Mesendoderm (in vitro differentiated cells): Measurements from ENCODE around the gene ZCCHC2.

Experiments
- DNase-seq: peaks from one replicate; pipeline ENCODE4 v3.0.0; 2013
- H2AK5ac ChIP-seq: 2 replicates; pipeline ENCODE4 v1.6.1; 2013; ENCODE audit warnings: low read length, inconsistent platforms
- H2BK120ac ChIP-seq: 2 replicates; pipeline ENCODE4 v1.6.1; 2013; ENCODE audit warnings: low read depth, mild to moderate bottlenecking, low read length, moderate library complexity, mixed read lengths
- H2BK15ac ChIP-seq: replicated peaks from 2 replicates; pipeline ENCODE4 v1.6.1; 2013; ENCODE audit warnings: low read depth, mild to moderate bottlenecking, moderate library complexity
- H2BK5ac ChIP-seq: 2 replicates; pipeline ENCODE4 v1.6.1; 2013; ENCODE audit warnings: low read length, inconsistent platforms
- H3K18ac ChIP-seq: 2 replicates; pipeline ENCODE4 v1.6.1; 2013; ENCODE audit warnings: mild to moderate bottlenecking, low read length, mixed read lengths
- H3K23ac ChIP-seq: one replicate; pipeline ENCODE4 v1.6.1; 2013; ENCODE audit warnings: low read length
- H3K27ac ChIP-seq: 2 replicates; pipeline ENCODE4 v1.5.1; 2013; ENCODE audit warnings: low read depth, mild to moderate bottlenecking, inconsistent platforms, low read length, moderate library complexity
- H3K27me3 ChIP-seq: 2 replicates; pipeline ENCODE4 v1.6.1; 2013; ENCODE audit warnings: low read length, control low read depth, mild to moderate bottlenecking, inconsistent platforms; ENCODE audit not compliant: insufficient read depth, poor library complexity
- H3K36me3 ChIP-seq: 2 replicates; pipeline ENCODE4 v1.6.1; 2013; ENCODE audit warnings: low read length, inconsistent platforms; ENCODE audit not compliant: control insufficient read depth, insufficient read depth
- H3K4ac ChIP-seq: one replicate; pipeline ENCODE4 v1.6.1; 2013; ENCODE audit warnings: low read depth, mild to moderate bottlenecking, low read length, moderate library complexity
- H3K4me1 ChIP-seq: 2 replicates; pipeline ENCODE4 v1.6.1; 2013; ENCODE audit warnings: low read depth, low read length, inconsistent platforms; ENCODE audit not compliant: control insufficient read depth
- H3K4me2 ChIP-seq: 2 replicates; pipeline ENCODE4 v1.6.1; 2013; ENCODE audit warnings: low read length
- H3K4me3 ChIP-seq: 2 replicates; pipeline ENCODE4 v1.5.1; 2013; ENCODE audit warnings: mild to moderate bottlenecking, low read length
- H3K56ac ChIP-seq: one replicate; pipeline ENCODE4 v1.6.1; 2013; ENCODE audit warnings: low read length
- H3K79me1 ChIP-seq: 2 replicates; pipeline ENCODE4 v1.6.1; 2013; ENCODE audit warnings: low read length, inconsistent platforms
- H3K79me2 ChIP-seq: 2 replicates; pipeline ENCODE4 v1.6.1; 2013; ENCODE audit warnings: mild to moderate bottlenecking, low read length; ENCODE audit not compliant: control insufficient read depth, insufficient read depth
- H3K9ac ChIP-seq: 2 replicates; pipeline ENCODE4 v1.6.1; 2013; ENCODE audit warnings: low read length, inconsistent platforms
- H4K5ac ChIP-seq: one replicate; pipeline ENCODE4 v1.6.1; 2013; ENCODE audit warnings: low read length
- H4K8ac ChIP-seq: one replicate; pipeline ENCODE4 v1.6.1; 2013; ENCODE audit warnings: low read depth, mild to moderate bottlenecking, control low read depth, low read length, moderate library complexity
- WGBS: extraction: QIAGEN DNeasy Blood & Tissue Kit; methylation state at CpG from one replicate; pipeline ENCODE4 v1.1.7; 2013; ENCODE audit warnings: low lambda C conversion rate, missing lambda C conversion rate; ENCODE audit not compliant: insufficient coverage; ENCODE audit errors: extremely low coverage; 5-methylcytosine and 5-hydroxymethylcytosine counted together

ZCCHC2 gene

GRCh38 chr18:62524440-62525200 is 1.8 kb downstream of the ZCCHC2 start:
- Histone ChIP-seq H4K8ac (no peak overlapping the region), H3K18ac (peak overlapping the region; percentile 34), H3K56ac (peak overlapping the region; percentile 91), H3K36me3 (no peaks in the 10 kb centered on the region), H2AK5ac (no peak overlapping the region), H3K4ac (no peak overlapping the region), H3K79me1 (no peaks in the 10 kb centered on the region), H3K4me3 (peak overlapping the region; percentile 69), H3K27me3 (peaks cover 2% of the 10 kb centered on the region), H3K4me1 (peaks cover 2% of the 10 kb centered on the region), H3K79me2 (no peaks in the 10 kb centered on the region), H3K27ac (peak overlapping the region; percentile 51), H3K4me2 (peak overlapping the region; percentile 99), H2BK5ac (no peak overlapping the region), H2BK120ac (no peak overlapping the region), H2BK15ac (no peak overlapping the region), H4K5ac (no peak overlapping the region), H3K9ac (peak overlapping the region; percentile 88), H3K23ac (peak overlapping the region; percentile 15)
- WGBS = no CpG with 5 or more reads among the region's 57 CpGs
- DNase-seq = peak; percentile 67

GRCh38 chr18:62525608-62526007 is 2.8 kb downstream of the ZCCHC2 start:
- H3K27me3 ChIP-seq = peaks cover 2% of the 10 kb centered on the region
- H3K18ac ChIP-seq = no peak overlapping the region
- no peaks in the 10 kb centered on the region for H3K36me3 ChIP-seq
- no peak overlapping the region for H3K27ac ChIP-seq
- H3K23ac ChIP-seq = no peak overlapping the region
- no peak overlapping the region for H3K4me2 ChIP-seq
- H4K5ac ChIP-seq = no peak overlapping the region
- no peaks in the 10 kb centered on the region for H3K79me1 ChIP-seq
- H3K4ac ChIP-seq = no peak overlapping the region
- DNase-seq = no peak
- no peak overlapping the region for H3K56ac ChIP-seq
- H3K79me2 ChIP-seq = no peaks in the 10 kb centered on the region
- WGBS = no CpG with 5 or more reads among the region's 9 CpGs
- no peak overlapping the region for H2BK5ac ChIP-seq
- no peak overlapping the region for H2BK120ac ChIP-seq
- peaks cover 2% of the 10 kb centered on the region for H3K4me1 ChIP-seq
- H3K9ac ChIP-seq = no peak overlapping the region
- no peak overlapping the region for H2BK15ac ChIP-seq
- no peak overlapping the region for H2AK5ac ChIP-seq
- H3K4me3 ChIP-seq = no peak overlapping the region
- no peak overlapping the region for H4K8ac ChIP-seq

- no peak overlapping the region for H3K27ac ChIP-seq
- H3K23ac ChIP-seq = no peak overlapping the region
- H3K27me3 ChIP-seq = peaks cover 2% of the 10 kb centered on the region
- H4K8ac ChIP-seq = no peak overlapping the region
- peak overlapping the region; percentile 52 for H3K4me3 ChIP-seq
- peak overlapping the region; percentile 94 for H3K56ac ChIP-seq
- H3K4ac ChIP-seq = peak overlapping the region; percentile 28
- H4K5ac ChIP-seq = no peak overlapping the region
- H3K4me2 ChIP-seq = peak overlapping the region; percentile 79
- peak; percentile 88 for DNase-seq
- H3K79me2 ChIP-seq = no peaks in the 10 kb centered on the region
- peak overlapping the region; percentile 5 for H2BK120ac ChIP-seq
- H3K4me1 ChIP-seq = peaks cover 2% of the 10 kb centered on the region
- no peak overlapping the region for H2BK5ac ChIP-seq
- WGBS = no CpG with 5 or more reads among the region's 74 CpGs
- no peak overlapping the region for H2BK15ac ChIP-seq
- no peaks in the 10 kb centered on the region for H3K36me3 ChIP-seq
- H3K79me1 ChIP-seq = no peaks in the 10 kb centered on the region
- H3K18ac ChIP-seq = peak overlapping the region; percentile 60
- H3K9ac ChIP-seq = peak overlapping the region; percentile 78
- H2AK5ac ChIP-seq = no peak overlapping the region
Observed at GRCh38 chr18:62526098-62527025, 3.5 kb downstream of the ZCCHC2 start.

- Histone ChIP-seq H2BK5ac (no peak overlapping the region), H3K79me1 (no peaks in the 10 kb centered on the region), H3K79me2 (no peaks in the 10 kb centered on the region), H3K18ac (no peak overlapping the region), H2BK15ac (no peak overlapping the region), H3K23ac (no peak overlapping the region), H3K27ac (no peak overlapping the region), H3K27me3 (peaks cover 2% of the 10 kb centered on the region), H3K4me3 (no peak overlapping the region), H4K8ac (no peak overlapping the region), H2BK120ac (no peak overlapping the region), H3K4ac (no peak overlapping the region), H3K56ac (no peak overlapping the region), H2AK5ac (no peak overlapping the region), H3K9ac (no peak overlapping the region), H3K4me1 (peaks cover 2% of the 10 kb centered on the region), H3K4me2 (no peak overlapping the region), H3K36me3 (no peaks in the 10 kb centered on the region), H4K5ac (no peak overlapping the region)
- DNase-seq = no peak
- WGBS = no CpG with 5 or more reads among the region's 5 CpGs
Observed at GRCh38 chr18:62529597-62529996, 6.8 kb downstream of the ZCCHC2 start.

- DNase-seq = no peak
- no peaks in the 10 kb centered on the region for H3K36me3 ChIP-seq
- no peaks in the 10 kb centered on the region for H3K27me3 ChIP-seq
- H3K4me1 ChIP-seq = peaks cover under 1% of the 10 kb centered on the region
- H3K4me2 ChIP-seq = no peak overlapping the region
- H3K56ac ChIP-seq = no peak overlapping the region
- H3K79me1 ChIP-seq = no peaks in the 10 kb centered on the region
- H3K4me3 ChIP-seq = no peak overlapping the region
- H3K79me2 ChIP-seq = no peaks in the 10 kb centered on the region
- H3K4ac ChIP-seq = no peak overlapping the region
- no peak overlapping the region for H3K18ac ChIP-seq
- no peak overlapping the region for H4K5ac ChIP-seq
- no peak overlapping the region for H3K23ac ChIP-seq
- no CpG with 5 or more reads among the region's 4 CpGs for WGBS
- H2BK120ac ChIP-seq = no peak overlapping the region
- no peak overlapping the region for H2BK15ac ChIP-seq
- no peak overlapping the region for H2AK5ac ChIP-seq
- H3K27ac ChIP-seq = no peak overlapping the region
- no peak overlapping the region for H2BK5ac ChIP-seq
- no peak overlapping the region for H3K9ac ChIP-seq
- no peak overlapping the region for H4K8ac ChIP-seq
Observed at GRCh38 chr18:62531078-62531477, 8.3 kb downstream of the ZCCHC2 start.
